GM19328 (cell line): Measurements from ENCODE around the gene LRRC37A.
"Not testable (repeated sequence)": the region's sequence is repeated elsewhere in the genome, so short reads cannot be mapped to it uniquely, and the experiment has no call there.

Source experiments
- ATAC-seq: cut with Tn5 transposase; IDR thresholded peaks from one replicate; pipeline ENCODE4 v1.9.1; 2021; ENCODE audit warnings: mild to moderate bottlenecking, moderate library complexity; ENCODE audit not compliant: unreplicated experiment

LRRC37A gene

DNA sequence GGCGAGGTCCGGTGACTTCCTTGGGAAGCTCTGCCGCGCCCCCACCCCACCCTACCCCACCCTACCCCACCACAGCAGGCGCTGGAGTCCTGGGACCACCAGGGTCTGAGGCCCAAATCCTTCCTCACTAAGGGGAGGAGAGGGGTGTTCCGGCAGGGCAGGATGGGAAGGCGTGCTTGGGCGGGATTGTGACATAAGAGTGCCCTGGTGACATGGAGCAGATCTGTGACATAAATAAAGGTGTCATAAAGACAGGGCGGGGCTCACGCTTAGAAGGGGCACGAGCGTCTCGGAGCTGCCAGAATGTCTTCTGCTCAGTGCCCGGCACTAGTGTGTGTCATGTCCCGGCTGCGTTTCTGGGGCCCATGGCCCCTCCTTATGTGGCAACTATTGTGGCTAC lies at the start of gene LRRC37A:
Gene LRRC37A (plus strand): TSS at position 301 of the 400 bp plus-strand sequence. CDS start 3 bp downstream, at position 304.
- not testable (repeated sequence) for ATAC-seq

DNA sequence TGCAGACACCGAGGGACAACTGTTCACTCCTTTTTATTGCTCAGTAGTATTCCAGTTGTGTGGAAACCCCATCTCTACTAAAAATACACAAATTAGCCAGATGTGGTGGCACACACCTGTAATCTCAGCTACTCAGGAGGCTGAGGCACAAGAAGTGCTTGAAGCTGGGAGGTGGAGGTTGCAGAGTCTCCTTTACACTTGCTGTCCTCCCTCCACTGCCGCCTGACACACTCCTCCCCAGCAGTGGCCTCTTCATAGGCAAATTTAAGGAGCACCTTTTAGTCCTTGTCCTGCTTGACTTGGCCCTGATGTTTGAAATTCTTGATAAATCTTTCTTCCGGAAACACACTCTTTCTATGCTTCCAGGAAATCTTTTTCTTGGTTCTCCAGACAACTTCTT lies 45.8 kb upstream of the LRRC37A start:
- not testable (repeated sequence) for ATAC-seq

- ATAC-seq = not testable (repeated sequence)
Measured at GRCh38 chr17:46252804-46253203, 42.1 kb upstream of the LRRC37A start.

- ATAC-seq = not testable (repeated sequence)
Measured at GRCh38 chr17:46253722-46254121, 41.2 kb upstream of the LRRC37A start.

DNA sequence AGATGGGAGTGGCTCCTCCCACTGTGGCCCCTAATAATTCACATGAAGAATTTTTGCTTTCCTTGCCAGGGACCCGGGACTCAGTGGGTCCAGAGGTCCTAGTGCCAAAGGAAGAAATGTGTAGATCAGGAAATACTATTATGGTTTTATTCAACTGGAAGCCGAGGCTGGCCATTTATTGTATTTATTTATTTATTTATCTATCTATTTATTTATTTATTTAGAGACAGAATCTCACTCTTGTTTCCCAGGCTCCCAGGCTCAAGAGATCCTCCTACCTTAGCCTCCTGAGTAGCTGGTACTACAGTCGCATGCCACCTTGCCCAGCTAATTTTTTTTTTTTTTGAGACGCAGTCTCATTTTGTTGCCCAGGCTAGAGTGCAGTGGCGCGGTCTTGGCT lies 40.7 kb upstream of the LRRC37A start:
- ATAC-seq = not testable (repeated sequence)

GRCh38 chr17:46256369-46256768 lies 38.6 kb upstream of the LRRC37A start:
- ATAC-seq = not testable (repeated sequence)

- not testable (repeated sequence) for ATAC-seq
Measured at GRCh38 chr17:46259845-46260661, 34.9 kb upstream of the LRRC37A start.

DNA sequence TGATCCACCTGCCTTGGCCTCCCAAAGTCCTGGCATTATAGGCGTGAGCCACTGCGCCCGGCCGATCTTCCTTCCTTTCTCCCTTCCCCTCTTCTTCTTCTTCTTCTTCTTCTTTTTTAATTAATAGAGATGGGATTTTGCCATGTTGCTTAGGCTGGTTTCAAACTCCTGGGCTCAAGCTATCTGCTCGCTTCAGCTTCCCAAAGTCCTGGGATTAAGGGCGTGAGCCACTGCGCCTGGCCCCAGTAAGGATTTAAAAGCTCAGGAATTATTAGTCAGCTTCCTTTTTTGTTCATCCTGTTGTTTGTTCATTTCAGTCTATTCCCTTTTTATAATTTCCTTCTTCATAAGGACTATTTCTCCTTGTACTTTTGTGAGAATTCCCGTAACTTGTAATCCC lies 32.7 kb upstream of the LRRC37A start:
- no peak for ATAC-seq

- ATAC-seq = no peak
Measured at GRCh38 chr17:46264456-46265198, 30.3 kb upstream of the LRRC37A start.

DNA sequence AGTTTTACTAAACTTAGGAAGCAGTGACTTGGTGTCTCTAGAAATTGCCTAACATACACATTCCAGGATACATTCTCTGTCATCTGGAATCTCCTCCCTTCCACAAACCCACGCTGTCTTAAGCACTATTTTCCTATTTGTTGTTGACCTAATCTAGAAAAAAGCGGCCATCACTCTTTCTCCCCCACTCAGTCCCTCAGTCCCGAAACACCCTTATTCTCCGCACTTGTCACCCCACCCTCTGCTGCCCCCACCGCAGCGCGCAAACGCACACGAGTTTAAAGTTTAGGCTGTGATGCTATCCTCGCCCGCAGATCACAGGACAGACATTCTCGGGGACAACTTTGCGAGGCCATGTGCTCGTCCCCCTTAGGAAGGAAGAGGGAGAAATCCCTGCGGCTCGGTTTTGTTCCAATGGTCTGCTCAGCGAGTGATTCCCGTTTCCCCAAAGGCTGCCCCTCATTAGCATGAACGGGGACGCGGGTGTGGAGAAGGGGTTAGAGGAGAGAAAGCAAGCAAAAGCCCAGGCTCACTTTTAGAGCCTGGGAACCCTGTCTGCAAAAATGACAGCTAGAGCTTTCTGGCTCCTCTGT lies 28.8 kb upstream of the LRRC37A start:
- ATAC-seq = not testable (repeated sequence)

- peak; percentile 78 for ATAC-seq
Measured at GRCh38 chr17:46266656-46267544, 28.0 kb upstream of the LRRC37A start.

DNA sequence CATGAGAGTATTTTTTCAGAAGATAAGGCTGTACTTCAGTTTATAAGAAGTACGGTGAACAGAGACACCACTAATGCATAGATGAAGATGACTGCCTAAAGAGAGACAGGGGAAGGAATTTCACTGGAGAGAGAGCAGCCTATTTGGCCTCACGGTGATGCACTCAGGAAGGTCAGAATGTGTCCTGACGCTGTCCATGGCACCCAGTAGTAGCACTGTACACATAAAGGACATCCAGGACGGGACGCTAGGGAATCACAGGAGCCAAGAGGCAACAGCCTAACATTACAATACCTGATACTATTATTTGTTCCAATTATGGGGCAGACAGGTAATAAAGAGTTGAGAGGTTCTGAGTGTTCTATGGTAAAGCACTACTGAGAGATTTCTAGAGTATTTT lies 24.9 kb upstream of the LRRC37A start:
- no peak for ATAC-seq

- no peak for ATAC-seq
Measured at GRCh38 chr17:46273541-46274236, 21.2 kb upstream of the LRRC37A start.

DNA sequence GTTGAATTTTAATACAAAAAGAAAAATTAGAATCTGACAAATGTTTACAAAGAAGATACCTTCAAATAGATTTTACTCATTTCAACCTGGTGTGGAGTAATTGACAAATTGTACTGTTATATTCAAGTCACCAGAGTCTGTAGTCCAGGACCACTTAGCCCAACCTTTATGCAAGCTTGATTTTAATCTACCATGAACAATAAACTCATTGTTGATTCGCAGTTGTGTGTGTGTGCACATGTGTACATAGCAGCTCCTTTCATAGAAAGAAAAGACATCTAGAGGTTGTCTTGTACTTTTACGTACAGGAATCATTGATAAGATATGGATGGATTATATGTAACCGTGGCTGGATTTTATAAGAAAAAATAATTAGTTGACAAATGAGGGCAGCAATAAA lies 20.7 kb upstream of the LRRC37A start:
- ATAC-seq = no peak

DNA sequence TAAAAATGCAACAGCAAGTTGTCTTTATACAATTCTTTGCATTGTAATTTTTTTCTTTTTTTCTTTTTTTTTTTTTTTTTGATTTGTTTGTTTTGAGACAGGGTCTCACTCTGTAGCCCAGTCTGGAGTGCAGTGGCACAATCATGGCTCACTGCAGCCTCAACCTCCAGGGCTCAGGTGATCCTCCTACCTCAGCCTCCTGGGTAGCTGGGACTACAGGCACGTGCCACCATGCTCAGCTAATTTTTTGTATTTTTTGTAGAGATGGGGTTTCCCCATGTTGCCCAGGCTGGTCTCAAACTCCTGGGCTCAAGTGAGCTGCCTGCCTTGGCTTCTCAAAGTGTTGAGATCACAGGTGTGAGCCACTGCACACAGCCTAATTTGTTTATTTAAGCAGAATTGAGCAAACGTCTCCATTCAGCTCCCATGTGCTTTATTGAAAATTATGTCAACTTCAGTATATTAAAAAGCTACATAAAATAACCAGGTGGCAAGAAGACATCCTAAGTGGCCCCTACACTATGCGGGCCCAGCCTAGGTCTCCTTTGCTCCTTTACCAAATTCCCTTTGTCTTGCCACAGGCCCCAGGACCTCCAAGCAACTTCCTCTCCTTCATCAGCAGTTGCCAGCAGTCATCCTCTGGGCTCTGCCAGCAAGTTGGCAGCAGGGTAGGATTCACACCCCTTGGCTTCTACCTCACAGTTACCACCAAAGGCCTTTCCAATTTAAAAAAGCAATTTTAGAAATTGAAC lies 18.0 kb upstream of the LRRC37A start:
- ATAC-seq = not testable (repeated sequence)

GRCh38 chr17:46281336-46281735 lies 13.6 kb upstream of the LRRC37A start:
- ATAC-seq = not testable (repeated sequence)

- not testable (repeated sequence) for ATAC-seq
Measured at GRCh38 chr17:46282635-46283034, 12.3 kb upstream of the LRRC37A start.

DNA sequence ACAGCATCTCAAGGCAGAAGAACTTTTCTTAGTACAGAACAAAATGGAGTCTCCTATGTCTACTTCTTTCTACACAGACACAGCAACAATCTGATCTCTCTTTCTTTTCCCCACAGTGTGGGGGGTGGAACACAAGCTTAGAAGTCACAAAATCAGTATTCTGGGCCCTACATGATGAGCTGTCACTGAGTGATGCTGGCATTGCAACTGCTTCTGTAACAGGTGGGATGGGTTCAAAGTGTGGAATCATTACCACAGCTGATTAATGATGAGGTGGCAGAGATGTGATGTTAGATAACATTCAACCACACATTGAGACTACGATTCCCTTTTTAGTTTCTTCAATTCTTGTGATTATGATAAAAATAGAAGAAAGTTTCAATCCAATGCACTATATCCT lies 10.5 kb upstream of the LRRC37A start:
- ATAC-seq = not testable (repeated sequence)

- not testable (repeated sequence) for ATAC-seq
Measured at GRCh38 chr17:46285500-46285899, 9.4 kb upstream of the LRRC37A start.
